ENCODE results near the gene STK10.
A peak's percentile ranks its signal among the peaks of the same experiment; 100 is the strongest.

STK10 gene

GRCh38 chr5:172090976-172091547 is 97.0 kb downstream of the STK10 start:
- peak; percentile 37 for DNase-seq (ENCODE audit: low read depth, low spot score)

GRCh38 chr5:172089298-172090117 is 98.5 kb downstream of the STK10 start:
- DNase-seq (ENCODE audit: low read depth, low spot score) = no peak

- no peak for DNase-seq (ENCODE audit: low read depth, low spot score)
Observed at GRCh38 chr5:172088801-172089200, 99.2 kb downstream of the STK10 start.

- no peak for DNase-seq (ENCODE audit: low read depth, low spot score)
Observed at GRCh38 chr5:172086194-172086975, 101.6 kb downstream of the STK10 start.

GRCh38 chr5:172085738-172086137 is 102.3 kb downstream of the STK10 start:
- no peak for DNase-seq (ENCODE audit: low read depth, low spot score)

- DNase-seq (ENCODE audit: low read depth, low spot score) = no peak
Observed at GRCh38 chr5:172082180-172082579, 105.8 kb downstream of the STK10 start.

GRCh38 chr5:172079876-172080275 is 108.1 kb downstream of the STK10 start:
- no peak for DNase-seq (ENCODE audit: low read depth, low spot score)

- DNase-seq (ENCODE audit: low read depth, low spot score) = no peak
Observed at GRCh38 chr5:172078726-172079345, 109.2 kb downstream of the STK10 start.

- DNase-seq (ENCODE audit: low read depth, low spot score) = no peak
Observed at GRCh38 chr5:172077664-172078425, 110.2 kb downstream of the STK10 start.

- DNase-seq (ENCODE audit: low read depth, low spot score) = peak; percentile 81
Observed at GRCh38 chr5:172076761-172077244, 111.2 kb downstream of the STK10 start.

GRCh38 chr5:172075656-172076055 is 112.4 kb downstream of the STK10 start:
- DNase-seq (ENCODE audit: low read depth, low spot score) = no peak

- DNase-seq (ENCODE audit: low read depth, low spot score) = peak; percentile 81
Observed at GRCh38 chr5:172074896-172075295, 113.1 kb downstream of the STK10 start.

GRCh38 chr5:172071309-172071875 is 116.6 kb downstream of the STK10 start:
- DNase-seq (ENCODE audit: low read depth, low spot score) = no peak

- peak; percentile 24 for DNase-seq (ENCODE audit: low read depth, low spot score)
Observed at GRCh38 chr5:172065431-172066065, 122.5 kb downstream of the STK10 start.

- no peak for DNase-seq (ENCODE audit: low read depth, low spot score)
Observed at GRCh38 chr5:172064766-172065165, 123.3 kb downstream of the STK10 start.

- DNase-seq (ENCODE audit: low read depth, low spot score) = no peak
Observed at GRCh38 chr5:172064358-172064757, 123.7 kb downstream of the STK10 start.

- no peak for DNase-seq (ENCODE audit: low read depth, low spot score)
Observed at GRCh38 chr5:172063463-172064235, 124.4 kb downstream of the STK10 start.

GRCh38 chr5:172059661-172060100 is 128.3 kb downstream of the STK10 start:
- DNase-seq (ENCODE audit: low read depth, low spot score) = no peak

GRCh38 chr5:172058088-172058487 is 129.9 kb downstream of the STK10 start:
- DNase-seq (ENCODE audit: low read depth, low spot score) = no peak

Data from astrocyte of the hippocampus (primary cell).